Gastroesophageal sphincter (tissue), 3 donors: ENCODE results near the gene UBQLNL.

Experiments used
- CTCF ChIP-seq, 4 experiments: fragments of 200-600 bp in 2 of 4; fragments of 450-650 bp in 2 of 4; sonication (generic) in 1 of 4; IDR thresholded peaks; one replicate each; pipeline ENCODE4 v1.5.1; 2017 to 2019; ENCODE audit warnings: antibody characterized with exemption in 4 of 4, mild to moderate bottlenecking in 2 of 4, moderate library complexity in 2 of 4
- EP300 ChIP-seq: sonication (generic); formaldehyde crosslinking; IDR thresholded peaks from one replicate; pipeline ENCODE4 v1.6.1; 2017; ENCODE audit warnings: antibody characterized with exemption, mild to moderate bottlenecking
- POLR2A ChIP-seq, 2 donors: fragments of 450-650 bp; IDR thresholded peaks; one replicate each; pipeline ENCODE4 v1.6.1; 2017; ENCODE audit warnings: antibody characterized with exemption in 2 of 2, mild to moderate bottlenecking in 2 of 2, moderate library complexity in 1 of 2
- POLR2AphosphoS5 ChIP-seq: sonication (generic); formaldehyde crosslinking; IDR thresholded peaks from one replicate; pipeline ENCODE4 v1.6.1; 2017; ENCODE audit warnings: antibody characterized with exemption

- no peak for TF ChIP-seq POLR2AphosphoS5
- no peak for TF ChIP-seq POLR2A (IDR thresholded peaks at IDR 0.05)
- no peak for TF ChIP-seq CTCF (IDR thresholded peaks at IDR 0.05)
- no peak for TF ChIP-seq EP300
Measured at GRCh38 chr11:5521540-5521939, 5.0 kb upstream of the UBQLNL start.
